Fibroblast of lung (primary cell): Measurements from ENCODE around the gene ART4. TPM values are rescaled to one million over a fixed set of nuclear protein-coding genes. Genes with fewer than 3 reads are reported as not detected.

Source experiments
- DNase-seq, 2 donors: peaks; one replicate each; pipeline versions ENCODE4 v3.0.0 to v3.0.0-alpha.2; 2010; ENCODE audit warnings: low read depth in 2 of 2
- H2AFZ ChIP-seq: 2 replicates; pipeline ENCODE4 v1.5.1; 2012; ENCODE audit warnings: low read length, control low read depth, inconsistent platforms
- H3K27ac ChIP-seq: 2 replicates; pipeline ENCODE4 v1.5.1; 2011; ENCODE audit warnings: low read length, control low read depth; ENCODE audit not compliant: insufficient read depth
- H3K27me3 ChIP-seq: 2 replicates; pipeline ENCODE4 v1.5.1; 2011; ENCODE audit warnings: mild to moderate bottlenecking, low read length; ENCODE audit not compliant: control insufficient read depth, insufficient read depth
- H3K36me3 ChIP-seq: 2 replicates; pipeline ENCODE4 v1.5.1; 2011; ENCODE audit warnings: low read length; ENCODE audit not compliant: control insufficient read depth, insufficient read depth
- H3K4me1 ChIP-seq: 2 replicates; pipeline ENCODE4 v1.5.1; 2011; ENCODE audit warnings: low read length; ENCODE audit not compliant: control insufficient read depth, insufficient read depth; ENCODE audit errors: extremely low read depth
- H3K4me2 ChIP-seq: 2 replicates; pipeline ENCODE4 v1.5.1; 2011; ENCODE audit warnings: low read length, control low read depth; ENCODE audit not compliant: insufficient read depth; ENCODE audit errors: extremely low read depth
- H3K4me3 ChIP-seq, 4 experiments: fragments of 200-600 bp in 1 of 4; sonication (generic) in 1 of 4; replicated peaks in 1 of 4; 2 replicates each; pipeline ENCODE4 v1.5.1; 2011 to 2016; ENCODE audit warnings: low read length in 4 of 4, low read depth in 3 of 4, mild to moderate bottlenecking in 3 of 4, control low read depth in 2 of 4, inconsistent platforms in 1 of 4, mixed read lengths in 1 of 4; ENCODE audit not compliant: insufficient read depth in 1 of 4; ENCODE audit errors: control extremely low read depth in 1 of 4
- H3K79me2 ChIP-seq: 2 replicates; pipeline ENCODE4 v1.5.1; 2012; ENCODE audit warnings: mild to moderate bottlenecking, low read length, inconsistent platforms; ENCODE audit not compliant: control insufficient read depth, insufficient read depth
- H3K9ac ChIP-seq: 2 replicates; pipeline ENCODE4 v1.5.1; 2011; ENCODE audit warnings: mild to moderate bottlenecking, low read length, control low read depth; ENCODE audit not compliant: insufficient read depth
- H3K9me3 ChIP-seq: 2 replicates; pipeline ENCODE4 v1.5.1; 2012; ENCODE audit warnings: low read depth, low read length; ENCODE audit not compliant: control insufficient read depth, insufficient read depth
- H4K20me1 ChIP-seq: 2 replicates; pipeline ENCODE4 v1.5.1; 2011; ENCODE audit warnings: low read length; ENCODE audit not compliant: control insufficient read depth, insufficient read depth; ENCODE audit errors: extremely low read depth
- EZH2 ChIP-seq: IDR thresholded peaks from 2 replicates; pipeline ENCODE4 v1.5.1; 2012; ENCODE audit warnings: low read length, control low read depth, mild to moderate bottlenecking; ENCODE audit errors: missing control alignments
- polyA plus RNA-seq, 2 donors: library from polyadenylated mRNA; depleted of rRNA in 1 of 2; stranded (reverse) in 1 of 2; unstranded in 1 of 2; fragments of >200 nt; gene quantifications; 2 replicates each; pipeline ENCODE4 v1.2.1, GENCODE V29; 2011 to 2012; ENCODE audit warnings: missing spikeins in 1 of 2
- total RNA-seq: library from RNA; depleted of rRNA; stranded (reverse); fragments of >200 nt; gene quantifications from 2 replicates; pipeline ENCODE4 v1.2.1, GENCODE V29; 2014
- TF ChIP-seq, protein P1 (sequence below), 2 donors: IDR thresholded peaks in 1 of 2; conservative IDR thresholded peaks in 1 of 2; 1 replicate in 1 of 2; 2 replicates in 1 of 2; pipeline ENCODE4 v1.5.1; 2011 to 2012; ENCODE audit warnings: low read length in 2 of 2, control low read depth in 1 of 2, inconsistent platforms in 1 of 2, low read depth in 1 of 2, mild to moderate bottlenecking in 1 of 2

The ART4 gene
- total and polyA plus RNA-seq, 2 donors (not counting 1 experiment from before 2014, with no cell fraction given): not detected

DNA sequence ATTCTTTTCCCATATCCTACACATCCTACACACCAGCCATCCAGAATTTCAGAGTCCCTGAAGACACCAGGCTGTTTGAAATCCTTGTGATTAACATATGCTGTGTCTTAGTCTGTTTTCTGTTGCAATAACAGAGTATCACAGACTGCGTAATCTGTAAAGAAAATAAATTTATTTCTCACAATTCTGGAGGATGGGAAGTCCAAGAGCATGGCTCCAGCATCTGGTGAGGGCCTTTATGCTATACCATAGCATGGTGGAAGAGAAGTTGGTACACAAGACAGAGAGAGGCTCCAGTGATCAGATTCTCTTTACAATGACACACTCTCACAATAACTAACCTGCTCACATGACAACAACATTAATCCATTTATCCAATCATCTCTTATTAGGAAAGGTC, 4.1 kb downstream of the ART4 start:
- Histone ChIP-seq H3K9me3 (no peaks in the 10 kb centered on the region), H4K20me1 (no peaks in the 10 kb centered on the region), H3K9ac (no peak overlapping the region), H3K36me3 (no peaks in the 10 kb centered on the region), H3K4me3 (no peak overlapping the region), H3K4me2 (no peak overlapping the region), H3K27me3 (no peaks in the 10 kb centered on the region), H3K4me1 (peaks cover 12% of the 10 kb centered on the region), H3K27ac (no peak overlapping the region), H3K79me2 (no peaks in the 10 kb centered on the region), H2AFZ (no peak overlapping the region)
- TF ChIP-seq, protein P1, sequence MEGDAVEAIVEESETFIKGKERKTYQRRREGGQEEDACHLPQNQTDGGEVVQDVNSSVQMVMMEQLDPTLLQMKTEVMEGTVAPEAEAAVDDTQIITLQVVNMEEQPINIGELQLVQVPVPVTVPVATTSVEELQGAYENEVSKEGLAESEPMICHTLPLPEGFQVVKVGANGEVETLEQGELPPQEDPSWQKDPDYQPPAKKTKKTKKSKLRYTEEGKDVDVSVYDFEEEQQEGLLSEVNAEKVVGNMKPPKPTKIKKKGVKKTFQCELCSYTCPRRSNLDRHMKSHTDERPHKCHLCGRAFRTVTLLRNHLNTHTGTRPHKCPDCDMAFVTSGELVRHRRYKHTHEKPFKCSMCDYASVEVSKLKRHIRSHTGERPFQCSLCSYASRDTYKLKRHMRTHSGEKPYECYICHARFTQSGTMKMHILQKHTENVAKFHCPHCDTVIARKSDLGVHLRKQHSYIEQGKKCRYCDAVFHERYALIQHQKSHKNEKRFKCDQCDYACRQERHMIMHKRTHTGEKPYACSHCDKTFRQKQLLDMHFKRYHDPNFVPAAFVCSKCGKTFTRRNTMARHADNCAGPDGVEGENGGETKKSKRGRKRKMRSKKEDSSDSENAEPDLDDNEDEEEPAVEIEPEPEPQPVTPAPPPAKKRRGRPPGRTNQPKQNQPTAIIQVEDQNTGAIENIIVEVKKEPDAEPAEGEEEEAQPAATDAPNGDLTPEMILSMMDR (conservative IDR thresholded peaks at IDR 0.05 in 1 of 2, IDR thresholded peaks at IDR 0.05 in 1 of 2; ENCODE audit: low read depth in 1 of 2, low read length in 2 of 2): no peak
- TF ChIP-seq EZH2: no peak
- no peak for DNase-seq

DNA sequence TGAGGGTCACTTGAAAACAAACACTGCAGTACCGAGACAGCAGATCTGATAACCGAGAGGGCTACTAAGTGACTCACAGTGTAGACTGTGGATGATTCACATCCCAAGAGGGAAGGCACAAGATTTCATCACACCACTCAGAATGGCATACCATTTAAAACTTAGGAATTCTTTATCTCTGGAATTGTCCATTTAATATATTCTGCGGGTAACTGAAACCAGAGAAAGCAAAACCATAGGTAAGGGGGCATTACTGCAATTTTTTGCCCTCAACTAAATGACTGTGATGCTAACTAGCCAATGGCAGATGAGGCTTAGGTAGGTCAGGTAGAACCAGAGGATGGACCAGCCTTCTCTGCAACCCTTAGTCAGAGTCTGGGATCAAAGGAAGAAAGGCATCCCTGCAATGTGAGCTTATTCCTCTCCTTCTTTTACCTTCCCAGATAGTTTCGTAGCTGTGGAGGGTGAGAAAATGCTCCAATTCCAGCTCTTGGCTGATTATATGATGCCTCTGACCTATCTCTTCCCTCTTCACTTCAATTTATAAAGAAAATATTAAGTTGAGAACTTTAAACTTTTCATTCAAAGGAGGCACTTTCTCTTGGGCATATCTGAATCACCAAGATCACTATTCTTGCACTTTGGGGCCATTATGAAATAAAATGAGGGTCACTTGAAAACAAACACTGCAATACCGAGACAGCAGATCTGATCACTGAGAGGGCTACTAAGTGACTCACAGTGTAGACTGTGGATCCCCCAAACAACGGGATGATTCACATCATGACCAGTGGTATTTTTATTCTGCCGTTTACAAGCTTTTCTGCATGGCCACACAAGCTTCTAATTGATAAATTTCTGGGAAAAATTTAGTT, 6.8 kb downstream of the ART4 start:
- peak overlapping the region in 1 of 4 experiments; percentile 30 for H3K4me3 ChIP-seq
- no peaks in the 10 kb centered on the region for H3K36me3 ChIP-seq
- no peak overlapping the region for H2AFZ ChIP-seq
- TF ChIP-seq, protein P1 (conservative IDR thresholded peaks at IDR 0.05 in 1 of 2, IDR thresholded peaks at IDR 0.05 in 1 of 2; ENCODE audit: low read depth in 1 of 2, low read length in 2 of 2): no peak
- TF ChIP-seq EZH2: no peak
- H3K4me2 ChIP-seq: peak overlapping the region; percentile 62
- peaks cover 12% of the 10 kb centered on the region for H3K4me1 ChIP-seq
- no peaks in the 10 kb centered on the region for H4K20me1 ChIP-seq
- no peaks in the 10 kb centered on the region for H3K9me3 ChIP-seq
- H3K9ac ChIP-seq: no peak overlapping the region
- peak; percentile 84 to 95 for DNase-seq
- peak overlapping the region; percentile 37 for H3K27ac ChIP-seq
- no peaks in the 10 kb centered on the region for H3K79me2 ChIP-seq
- H3K27me3 ChIP-seq: no peaks in the 10 kb centered on the region

DNA sequence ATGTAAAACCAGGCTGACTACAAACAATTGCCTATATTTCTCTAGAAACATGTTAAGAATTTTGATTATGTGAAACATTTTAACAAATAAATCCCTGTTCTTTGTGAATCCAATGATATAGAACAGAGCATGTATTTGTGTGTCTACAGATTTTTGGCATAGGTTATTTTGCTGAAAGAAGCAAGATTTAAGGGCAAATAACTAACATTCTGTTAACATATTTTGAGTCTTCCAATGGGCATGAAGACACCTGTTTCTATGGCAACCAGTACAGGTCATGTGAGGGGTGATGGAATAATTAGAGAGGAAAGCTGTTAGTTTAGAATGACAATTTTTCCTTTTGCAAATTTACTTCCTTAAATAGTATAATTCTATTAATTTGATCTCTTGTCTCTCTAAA, 8.8 kb downstream of the ART4 start:
- no peak overlapping the region for H3K9ac ChIP-seq
- no peak overlapping the region for H2AFZ ChIP-seq
- no peaks in the 10 kb centered on the region for H3K27me3 ChIP-seq
- no peaks in the 10 kb centered on the region for H3K79me2 ChIP-seq
- H4K20me1 ChIP-seq: no peaks in the 10 kb centered on the region
- no peak overlapping the region for H3K27ac ChIP-seq
- peak overlapping the region; percentile 8 for H3K4me2 ChIP-seq
- TF ChIP-seq, protein P1 (conservative IDR thresholded peaks at IDR 0.05 in 1 of 2, IDR thresholded peaks at IDR 0.05 in 1 of 2; ENCODE audit: low read depth in 1 of 2, low read length in 2 of 2): no peak
- no peak for TF ChIP-seq EZH2
- peaks cover 12% of the 10 kb centered on the region for H3K4me1 ChIP-seq
- no peak for DNase-seq
- H3K4me3 ChIP-seq: no peak overlapping the region
- H3K9me3 ChIP-seq: no peaks in the 10 kb centered on the region
- H3K36me3 ChIP-seq: no peaks in the 10 kb centered on the region
